ENCODE measurements around the gene MTMR1. TPM values are rescaled to one million over a fixed set of nuclear protein-coding genes. Genes with fewer than 3 reads are reported as not detected.

The MTMR1 gene
- total RNA-seq, 1 experiment from 2014 or later = 36.1 TPM

DNA sequence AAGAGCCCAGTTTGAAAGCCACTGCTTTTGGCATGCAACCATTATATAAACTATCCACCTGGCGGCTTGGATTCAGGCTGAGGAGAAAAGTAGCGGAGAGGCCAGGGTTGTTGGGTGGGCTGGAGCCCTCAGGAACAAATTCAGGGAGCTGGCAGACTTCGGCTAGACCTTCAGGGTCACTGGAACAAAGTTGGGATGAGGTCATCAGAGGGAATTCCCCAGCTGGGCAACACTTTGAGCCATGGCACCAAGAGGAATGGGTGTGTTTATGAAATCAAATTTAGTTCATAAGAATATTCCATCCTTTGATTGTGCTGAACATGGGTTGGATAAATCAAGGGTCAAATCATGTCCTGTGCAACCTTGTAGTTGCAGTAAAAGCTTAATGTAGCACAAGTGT is 22.0 kb downstream of the MTMR1 start:
- in situ Hi-C loops (cut with HindIII; ENCODE audit: low pct_unique_long_range_greater_than_20kb, low sequenced_read_pairs) (no loop called here), intact Hi-C loops (cut with micrococcal nuclease; ENCODE audit: unreplicated experiment) (loop anchor here (10.0 kb wide), 1 partner anchor 750 kb away; no protein-coding TSS in a partner anchor)
- 0 out of 2 replicates have a peak, but pooled peaks cover 4% of the 10 kb centered on the region for H3K4me1 ChIP-seq (ENCODE audit: control insufficient read depth, insufficient read depth, low read length)
- no peaks in the 10 kb centered on the region for H3K27me3 ChIP-seq (ENCODE audit: control insufficient read depth, insufficient read depth, low read length)
- H3K9me3 ChIP-seq (ENCODE audit: control insufficient read depth, insufficient read depth, low read depth, low read length) = no peaks in the 10 kb centered on the region
- H3K27ac ChIP-seq (ENCODE audit: low read length) = no peak overlapping the region
- 0 out of 2 replicates have a peak, but pooled peaks cover 2% of the 10 kb centered on the region for H3K36me3 ChIP-seq (ENCODE audit: control insufficient read depth, insufficient read depth, low read length)
- ChIA-PET CTCF (no interaction called here), POLR2A (no interaction called here)
- ATAC-seq (peak; percentile 61; the same call in 1 of the 2 replicates), DNase-seq (ENCODE audit: low read depth, low spot score) (no peak)
- no TSS peak for BruUV-seq (replicated peaks)
- TF ChIP-seq POLR2AphosphoS5 (IDR thresholded peaks at IDR 0.05; ENCODE audit: low read depth, low read length) = no peak
- TF ChIP-seq, protein P1, sequence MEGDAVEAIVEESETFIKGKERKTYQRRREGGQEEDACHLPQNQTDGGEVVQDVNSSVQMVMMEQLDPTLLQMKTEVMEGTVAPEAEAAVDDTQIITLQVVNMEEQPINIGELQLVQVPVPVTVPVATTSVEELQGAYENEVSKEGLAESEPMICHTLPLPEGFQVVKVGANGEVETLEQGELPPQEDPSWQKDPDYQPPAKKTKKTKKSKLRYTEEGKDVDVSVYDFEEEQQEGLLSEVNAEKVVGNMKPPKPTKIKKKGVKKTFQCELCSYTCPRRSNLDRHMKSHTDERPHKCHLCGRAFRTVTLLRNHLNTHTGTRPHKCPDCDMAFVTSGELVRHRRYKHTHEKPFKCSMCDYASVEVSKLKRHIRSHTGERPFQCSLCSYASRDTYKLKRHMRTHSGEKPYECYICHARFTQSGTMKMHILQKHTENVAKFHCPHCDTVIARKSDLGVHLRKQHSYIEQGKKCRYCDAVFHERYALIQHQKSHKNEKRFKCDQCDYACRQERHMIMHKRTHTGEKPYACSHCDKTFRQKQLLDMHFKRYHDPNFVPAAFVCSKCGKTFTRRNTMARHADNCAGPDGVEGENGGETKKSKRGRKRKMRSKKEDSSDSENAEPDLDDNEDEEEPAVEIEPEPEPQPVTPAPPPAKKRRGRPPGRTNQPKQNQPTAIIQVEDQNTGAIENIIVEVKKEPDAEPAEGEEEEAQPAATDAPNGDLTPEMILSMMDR (IDR thresholded peaks at IDR 0.05) = no peak
- H3K4me3 ChIP-seq (ENCODE audit: low read depth in 2 of 2, low read length in 2 of 2) = no peak overlapping the region

DNA sequence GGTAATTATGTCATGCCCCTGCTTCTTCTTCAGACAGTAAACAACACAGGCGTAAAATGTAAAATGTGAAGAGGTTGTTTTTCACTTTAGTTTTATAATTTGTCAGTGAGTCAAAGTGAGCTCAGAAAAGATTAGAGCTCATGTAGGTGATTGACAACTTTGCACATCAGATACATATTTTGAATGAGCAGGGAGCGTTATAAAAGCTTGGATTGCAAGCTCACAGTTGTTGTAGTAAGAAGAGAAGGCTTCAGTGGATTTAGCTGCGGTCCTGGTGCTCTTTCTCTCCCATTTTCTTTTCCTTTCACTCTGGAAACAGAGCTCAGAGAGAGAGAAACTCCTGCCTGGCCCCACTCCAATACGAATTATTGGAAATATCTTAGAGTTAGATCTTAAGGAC is 26.4 kb downstream of the MTMR1 start:
- Histone ChIP-seq H3K9me3 (ENCODE audit: control insufficient read depth, insufficient read depth, low read depth, low read length) (peaks cover 5% of the 10 kb centered on the region; the same call in 1 of the 2 replicates), H3K27me3 (ENCODE audit: control insufficient read depth, insufficient read depth, low read length) (no peaks in the 10 kb centered on the region), H3K4me3 (ENCODE audit: low read depth in 2 of 2, low read length in 2 of 2) (no peak overlapping the region), H3K4me1 (ENCODE audit: control insufficient read depth, insufficient read depth, low read length) (0 out of 2 replicates have a peak, but pooled peaks cover 4% of the 10 kb centered on the region), H3K27ac (ENCODE audit: low read length) (no peak overlapping the region), H3K36me3 (ENCODE audit: control insufficient read depth, insufficient read depth, low read length) (0 out of 2 replicates have a peak, but pooled peaks cover 2% of the 10 kb centered on the region)
- ATAC-seq = no peak
- BruUV-seq (replicated peaks) = no TSS peak
- intact Hi-C loops (cut with micrococcal nuclease; ENCODE audit: unreplicated experiment) = loop anchor here (10.0 kb wide), 1 partner anchor 755 kb away; no protein-coding TSS in a partner anchor
- ChIA-PET POLR2A (no interaction called here), CTCF (no interaction called here)
- in situ Hi-C loops (cut with HindIII; ENCODE audit: low pct_unique_long_range_greater_than_20kb, low sequenced_read_pairs) = no loop called here
- DNase-seq (ENCODE audit: low read depth, low spot score) = no peak
- TF ChIP-seq POLR2AphosphoS5 (IDR thresholded peaks at IDR 0.05; ENCODE audit: low read depth, low read length) (no peak), TCF7L2 (IDR thresholded peaks at IDR 0.05; ENCODE audit: low read depth, low read length) (no peak), SIN3A (IDR thresholded peaks at IDR 0.05; ENCODE audit: borderline replicate concordance, insufficient read depth, low read depth, low read length) (no peak)
- TF ChIP-seq, protein P2, sequence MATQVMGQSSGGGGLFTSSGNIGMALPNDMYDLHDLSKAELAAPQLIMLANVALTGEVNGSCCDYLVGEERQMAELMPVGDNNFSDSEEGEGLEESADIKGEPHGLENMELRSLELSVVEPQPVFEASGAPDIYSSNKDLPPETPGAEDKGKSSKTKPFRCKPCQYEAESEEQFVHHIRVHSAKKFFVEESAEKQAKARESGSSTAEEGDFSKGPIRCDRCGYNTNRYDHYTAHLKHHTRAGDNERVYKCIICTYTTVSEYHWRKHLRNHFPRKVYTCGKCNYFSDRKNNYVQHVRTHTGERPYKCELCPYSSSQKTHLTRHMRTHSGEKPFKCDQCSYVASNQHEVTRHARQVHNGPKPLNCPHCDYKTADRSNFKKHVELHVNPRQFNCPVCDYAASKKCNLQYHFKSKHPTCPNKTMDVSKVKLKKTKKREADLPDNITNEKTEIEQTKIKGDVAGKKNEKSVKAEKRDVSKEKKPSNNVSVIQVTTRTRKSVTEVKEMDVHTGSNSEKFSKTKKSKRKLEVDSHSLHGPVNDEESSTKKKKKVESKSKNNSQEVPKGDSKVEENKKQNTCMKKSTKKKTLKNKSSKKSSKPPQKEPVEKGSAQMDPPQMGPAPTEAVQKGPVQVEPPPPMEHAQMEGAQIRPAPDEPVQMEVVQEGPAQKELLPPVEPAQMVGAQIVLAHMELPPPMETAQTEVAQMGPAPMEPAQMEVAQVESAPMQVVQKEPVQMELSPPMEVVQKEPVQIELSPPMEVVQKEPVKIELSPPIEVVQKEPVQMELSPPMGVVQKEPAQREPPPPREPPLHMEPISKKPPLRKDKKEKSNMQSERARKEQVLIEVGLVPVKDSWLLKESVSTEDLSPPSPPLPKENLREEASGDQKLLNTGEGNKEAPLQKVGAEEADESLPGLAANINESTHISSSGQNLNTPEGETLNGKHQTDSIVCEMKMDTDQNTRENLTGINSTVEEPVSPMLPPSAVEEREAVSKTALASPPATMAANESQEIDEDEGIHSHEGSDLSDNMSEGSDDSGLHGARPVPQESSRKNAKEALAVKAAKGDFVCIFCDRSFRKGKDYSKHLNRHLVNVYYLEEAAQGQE (IDR thresholded peaks at IDR 0.05; ENCODE audit: insufficient read depth in 1 of 2, low read depth in 2 of 2, low read length in 1 of 2) = no peak
- TF ChIP-seq, protein P1 (IDR thresholded peaks at IDR 0.05) = no peak
